ENCODE data around the gene TRIM24. TPM values are rescaled to one million over a fixed set of nuclear protein-coding genes. Genes with fewer than 3 reads are reported as not detected.

Gene TRIM24
- total RNA-seq, 1 experiment from 2014 or later, result 28.4 TPM

- intact Hi-C loops (cut with micrococcal nuclease; ENCODE audit: unreplicated experiment) (no loop called here), in situ Hi-C loops (cut with HindIII; ENCODE audit: low pct_unique_long_range_greater_than_20kb, low sequenced_read_pairs) (no loop called here)
- TF ChIP-seq TCF7L2 (IDR thresholded peaks at IDR 0.05; ENCODE audit: low read depth, low read length) (no peak), SIN3A (IDR thresholded peaks at IDR 0.05; ENCODE audit: borderline replicate concordance, insufficient read depth, low read depth, low read length) (no peak), POLR2AphosphoS5 (IDR thresholded peaks at IDR 0.05; ENCODE audit: low read depth, low read length) (no peak)
- TF ChIP-seq, protein P1, sequence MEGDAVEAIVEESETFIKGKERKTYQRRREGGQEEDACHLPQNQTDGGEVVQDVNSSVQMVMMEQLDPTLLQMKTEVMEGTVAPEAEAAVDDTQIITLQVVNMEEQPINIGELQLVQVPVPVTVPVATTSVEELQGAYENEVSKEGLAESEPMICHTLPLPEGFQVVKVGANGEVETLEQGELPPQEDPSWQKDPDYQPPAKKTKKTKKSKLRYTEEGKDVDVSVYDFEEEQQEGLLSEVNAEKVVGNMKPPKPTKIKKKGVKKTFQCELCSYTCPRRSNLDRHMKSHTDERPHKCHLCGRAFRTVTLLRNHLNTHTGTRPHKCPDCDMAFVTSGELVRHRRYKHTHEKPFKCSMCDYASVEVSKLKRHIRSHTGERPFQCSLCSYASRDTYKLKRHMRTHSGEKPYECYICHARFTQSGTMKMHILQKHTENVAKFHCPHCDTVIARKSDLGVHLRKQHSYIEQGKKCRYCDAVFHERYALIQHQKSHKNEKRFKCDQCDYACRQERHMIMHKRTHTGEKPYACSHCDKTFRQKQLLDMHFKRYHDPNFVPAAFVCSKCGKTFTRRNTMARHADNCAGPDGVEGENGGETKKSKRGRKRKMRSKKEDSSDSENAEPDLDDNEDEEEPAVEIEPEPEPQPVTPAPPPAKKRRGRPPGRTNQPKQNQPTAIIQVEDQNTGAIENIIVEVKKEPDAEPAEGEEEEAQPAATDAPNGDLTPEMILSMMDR (IDR thresholded peaks at IDR 0.05), result no peak
- TF ChIP-seq, protein P2, sequence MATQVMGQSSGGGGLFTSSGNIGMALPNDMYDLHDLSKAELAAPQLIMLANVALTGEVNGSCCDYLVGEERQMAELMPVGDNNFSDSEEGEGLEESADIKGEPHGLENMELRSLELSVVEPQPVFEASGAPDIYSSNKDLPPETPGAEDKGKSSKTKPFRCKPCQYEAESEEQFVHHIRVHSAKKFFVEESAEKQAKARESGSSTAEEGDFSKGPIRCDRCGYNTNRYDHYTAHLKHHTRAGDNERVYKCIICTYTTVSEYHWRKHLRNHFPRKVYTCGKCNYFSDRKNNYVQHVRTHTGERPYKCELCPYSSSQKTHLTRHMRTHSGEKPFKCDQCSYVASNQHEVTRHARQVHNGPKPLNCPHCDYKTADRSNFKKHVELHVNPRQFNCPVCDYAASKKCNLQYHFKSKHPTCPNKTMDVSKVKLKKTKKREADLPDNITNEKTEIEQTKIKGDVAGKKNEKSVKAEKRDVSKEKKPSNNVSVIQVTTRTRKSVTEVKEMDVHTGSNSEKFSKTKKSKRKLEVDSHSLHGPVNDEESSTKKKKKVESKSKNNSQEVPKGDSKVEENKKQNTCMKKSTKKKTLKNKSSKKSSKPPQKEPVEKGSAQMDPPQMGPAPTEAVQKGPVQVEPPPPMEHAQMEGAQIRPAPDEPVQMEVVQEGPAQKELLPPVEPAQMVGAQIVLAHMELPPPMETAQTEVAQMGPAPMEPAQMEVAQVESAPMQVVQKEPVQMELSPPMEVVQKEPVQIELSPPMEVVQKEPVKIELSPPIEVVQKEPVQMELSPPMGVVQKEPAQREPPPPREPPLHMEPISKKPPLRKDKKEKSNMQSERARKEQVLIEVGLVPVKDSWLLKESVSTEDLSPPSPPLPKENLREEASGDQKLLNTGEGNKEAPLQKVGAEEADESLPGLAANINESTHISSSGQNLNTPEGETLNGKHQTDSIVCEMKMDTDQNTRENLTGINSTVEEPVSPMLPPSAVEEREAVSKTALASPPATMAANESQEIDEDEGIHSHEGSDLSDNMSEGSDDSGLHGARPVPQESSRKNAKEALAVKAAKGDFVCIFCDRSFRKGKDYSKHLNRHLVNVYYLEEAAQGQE (IDR thresholded peaks at IDR 0.05; ENCODE audit: insufficient read depth in 1 of 2, low read depth in 2 of 2, low read length in 1 of 2), result no peak
- no peaks in the 10 kb centered on the region for H3K4me1 ChIP-seq (ENCODE audit: control insufficient read depth, insufficient read depth, low read length)
- H3K36me3 ChIP-seq (ENCODE audit: control insufficient read depth, insufficient read depth, low read length), result peaks cover 21% of the 10 kb centered on the region
- ChIA-PET CTCF (no interaction called here), POLR2A (no interaction called here)
- DNase-seq (ENCODE audit: low read depth, low spot score) (no peak), ATAC-seq (no peak)
- no peak overlapping the region for H3K27ac ChIP-seq (ENCODE audit: low read length)
- H3K4me3 ChIP-seq (ENCODE audit: low read depth in 2 of 2, low read length in 2 of 2), result no peak overlapping the region
- BruUV-seq (replicated peaks), result no TSS peak
- no peaks in the 10 kb centered on the region for H3K27me3 ChIP-seq (ENCODE audit: control insufficient read depth, insufficient read depth, low read length)
- peaks cover 32% of the 10 kb centered on the region for H3K9me3 ChIP-seq (ENCODE audit: control insufficient read depth, insufficient read depth, low read depth, low read length)
Observed at GRCh38 chr7:138568655-138569054, 108.6 kb downstream of the TRIM24 start.

DNA sequence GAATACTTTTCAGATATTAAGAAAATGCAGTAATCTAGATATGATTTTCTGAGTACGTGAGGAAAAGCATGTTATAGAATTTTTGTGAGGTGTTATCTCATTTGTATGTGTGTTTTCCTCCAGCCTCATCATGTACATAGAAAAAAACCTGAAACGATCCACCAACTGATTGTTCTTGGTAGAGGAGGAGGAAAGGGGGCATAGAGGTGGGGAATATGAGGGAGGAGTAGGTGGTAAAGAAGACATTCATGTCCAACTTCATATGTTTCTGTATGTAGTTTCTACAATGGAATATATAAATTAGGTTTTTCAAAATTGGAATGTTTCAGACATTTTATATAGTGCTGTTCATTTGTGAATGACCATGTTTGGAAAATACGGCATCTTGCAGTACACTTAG lies 109.4 kb downstream of the TRIM24 start:
- Histone ChIP-seq H3K27me3 (ENCODE audit: control insufficient read depth, insufficient read depth, low read length) (no peaks in the 10 kb centered on the region), H3K27ac (ENCODE audit: low read length) (no peak overlapping the region), H3K9me3 (ENCODE audit: control insufficient read depth, insufficient read depth, low read depth, low read length) (peaks cover 29% of the 10 kb centered on the region), H3K4me1 (ENCODE audit: control insufficient read depth, insufficient read depth, low read length) (no peaks in the 10 kb centered on the region), H3K36me3 (ENCODE audit: control insufficient read depth, insufficient read depth, low read length) (peaks cover 21% of the 10 kb centered on the region), H3K4me3 (ENCODE audit: low read depth in 2 of 2, low read length in 2 of 2) (no peak overlapping the region)
- BruUV-seq (replicated peaks), result no TSS peak
- CTCF ChIA-PET, result no interaction called here
- intact Hi-C loops (cut with micrococcal nuclease; ENCODE audit: unreplicated experiment) (no loop called here), in situ Hi-C loops (cut with HindIII; ENCODE audit: low pct_unique_long_range_greater_than_20kb, low sequenced_read_pairs) (no loop called here)
- TF ChIP-seq TCF7L2 (IDR thresholded peaks at IDR 0.05; ENCODE audit: low read depth, low read length), result no peak
- TF ChIP-seq, protein P1 (IDR thresholded peaks at IDR 0.05), result no peak
- TF ChIP-seq, protein P2 (IDR thresholded peaks at IDR 0.05; ENCODE audit: insufficient read depth in 1 of 2, low read depth in 2 of 2, low read length in 1 of 2), result no peak
- no peak for TF ChIP-seq SIN3A (IDR thresholded peaks at IDR 0.05; ENCODE audit: borderline replicate concordance, insufficient read depth, low read depth, low read length)
- no peak for TF ChIP-seq POLR2AphosphoS5 (IDR thresholded peaks at IDR 0.05; ENCODE audit: low read depth, low read length)
- ATAC-seq (no peak), DNase-seq (ENCODE audit: low read depth, low spot score) (no peak)
- POLR2A ChIA-PET, result no interaction called here

Data from Panc1 (cell line).